ENCODE measurements around the gene CCBE1.

GRCh38 chr18:59477849-59478248, 219.4 kb downstream of the CCBE1 start:
- TF ChIP-seq CTCF (IDR thresholded peaks at IDR 0.05) (no peak), ZFX (IDR thresholded peaks at IDR 0.05; ENCODE audit: borderline replicate concordance) (no peak)
